Heart right ventricle (tissue), 16 donors: ENCODE data around the gene GLIPR2. TPM values are rescaled to one million over a fixed set of nuclear protein-coding genes. Genes with fewer than 3 reads are reported as not detected.

Experiments used
- ATAC-seq, 8 donors: fragments of 200-7000 bp; cut with Tn5 transposase; one replicate each; pipeline ENCODE4 v1.9.1; 2020; ENCODE audit warnings: mild to moderate bottlenecking in 8 of 8, moderate library complexity in 8 of 8, moderate number of reproducible peaks in 1 of 8
- DNase-seq, 2 donors: peaks; one replicate each; pipeline ENCODE4 v3.0.0-alpha.2; 2020
- H3K27ac ChIP-seq, 10 donors: fragments of 200-600 bp; sonication (generic) in 2 of 10; one replicate each; pipeline versions ENCODE4 v1.5.0 to v1.8.0; 2020 to 2022; ENCODE audit warnings: mild to moderate bottlenecking in 3 of 10
- H3K27me3 ChIP-seq, 7 donors: fragments of 200-600 bp; one replicate each; pipeline ENCODE4 v1.8.0; 2021 to 2022; ENCODE audit warnings: mild to moderate bottlenecking in 2 of 7
- H3K36me3 ChIP-seq, 9 donors: fragments of 200-600 bp; sonication (generic) in 1 of 9; one replicate each; pipeline versions ENCODE4 v1.5.0 to v1.8.0; 2020 to 2022; ENCODE audit warnings: mild to moderate bottlenecking in 2 of 9
- H3K4me1 ChIP-seq, 9 donors: fragments of 200-600 bp; sonication (generic) in 1 of 9; one replicate each; pipeline versions ENCODE4 v1.5.0 to v1.8.0; 2020 to 2022; ENCODE audit warnings: mild to moderate bottlenecking in 4 of 9
- H3K4me3 ChIP-seq, 10 donors: fragments of 200-600 bp; sonication (generic) in 2 of 10; one replicate each; pipeline versions ENCODE4 v1.5.0 to v1.8.0; 2020 to 2022; ENCODE audit warnings: mild to moderate bottlenecking in 7 of 10, moderate library complexity in 2 of 10
- H3K9me3 ChIP-seq, 11 donors: fragments of 200-600 bp in 10 of 11; sonication (generic) in 2 of 11; one replicate each; pipeline versions ENCODE4 v1.5.0 to v1.8.0; 2013 to 2022; ENCODE audit warnings: mild to moderate bottlenecking in 2 of 11, control low read depth in 1 of 11, moderate library complexity in 1 of 11
- CTCF ChIP-seq, 9 donors: fragments of 200-600 bp; sonication (generic) in 2 of 9; IDR thresholded peaks; one replicate each; pipeline versions ENCODE4 v1.5.0 to v1.8.0; 2021 to 2022; ENCODE audit warnings: antibody characterized with exemption in 9 of 9, mild to moderate bottlenecking in 5 of 9, moderate library complexity in 1 of 9
- WGBS, 2 donors: extraction: QIAGEN DNeasy Blood & Tissue Kit; methylation state at CpG; one replicate each; pipeline ENCODE4 v1.1.7; 2013; ENCODE audit warnings: inconsistent platforms in 1 of 2; 5-methylcytosine and 5-hydroxymethylcytosine counted together
- intact Hi-C, 10 donors: fragments of 100-400 bp; cut with DNase I; formaldehyde crosslinking; loops; one replicate each; pipeline versions ENCODE4 v1.11.1 to v1.14.2; 2022
- polyA plus RNA-seq, 2 donors: library from polyadenylated mRNA; stranded (reverse); fragments of 200-250 nt; gene quantifications; one replicate each; pipeline ENCODE4 v1.2.3, GENCODE V29; 2013
- total RNA-seq, 10 donors: library from RNA; stranded (reverse); fragmentation: NEBNext Ultra II Directional in 3 of 10; extraction: Animal tissue kit (Norgen Biotek cat#: 25700) in 3 of 10; gene quantifications; one replicate each; pipeline versions ENCODE4 v1.2.1 to v1.2.4, GENCODE V29; 2021 to 2023
- donor health status: Arrhythmogenic right ventricular cardiomyopathy.
- donor health status: ischemic (EF 13 %, LVEDD 7.1; RV severe dilation, severe dysfunction).
- donor health status: healthy with polysubstance abuse.
- donor health status: DM: no; HTN: yes; CAD: no.
- donor health status: DM: no; HTN: no; CAD: no.
- donor health status: ischemic (EF 25% LVEDD 6.9; RV normal size, moderate dysfunction).
- donor health status: ischemic (EF 25% LVEDD 5.7; RV mildly dilated, moderate dysfunction).
- donor health status: healthy.
- donor health status: DM: yes; HTN: yes; CAD: no.
- donor health status: Ischemic cardiomyopathy.
- donor health status: ischemic (EF 35%, LVEDD 5.7; RV mildly dilated, moderate dysfunction).
- donor health status: nonischemic (EF 11% LVEDD 7.7; RV severe dilation, severe dysfunction).
- donor health status: DM: yes; HTN: yes; CAD: no.
- donor health status: PGD.
- donor health status: ischemic (EF 29% LVEDD 5.4; RV normal size, mild dysfunction).
- donor health status: nonischemic (EF 23%, LVEDD 6.1; RV moderate dilation, normal function).

GLIPR2 gene
- total and polyA plus RNA-seq, 12 donors, result 4.7 to 19.2 (median 7.1) TPM

- no peak for DNase-seq
- Histone ChIP-seq H3K27me3 (no peaks in the 10 kb centered on the region), H3K4me3 (no peak overlapping the region), H3K9me3 (no peaks in the 10 kb centered on the region), H3K4me1 (peaks cover 0 to 8% (median 0%) of the 10 kb centered on the region in 9 donors), H3K27ac (no peak overlapping the region), H3K36me3 (peaks cover 0 to 70% (median 14%) of the 10 kb centered on the region in 9 donors)
- no peak for ATAC-seq
- WGBS, 2 donors, result 94 to 97% methylated on average over 2 of the region's 2 CpGs
- no peak for TF ChIP-seq CTCF (IDR thresholded peaks at IDR 0.05)
- intact Hi-C loops, result no loop called here
Measured at GRCh38 chr9:36110434-36110833, 26.1 kb upstream of the GLIPR2 start.

- H3K4me3 ChIP-seq, result no peak overlapping the region
- no peak overlapping the region for H3K27ac ChIP-seq
- no peaks in the 10 kb centered on the region for H3K9me3 ChIP-seq
- H3K36me3 ChIP-seq, result peaks cover 0 to 82% (median 14%) of the 10 kb centered on the region in 9 donors
- no peak for ATAC-seq
- TF ChIP-seq CTCF (IDR thresholded peaks at IDR 0.05), result no peak
- 87 to 90% methylated on average over 3 of the region's 3 CpGs for WGBS, 2 donors
- DNase-seq, result no peak
- no peaks in the 10 kb centered on the region for H3K27me3 ChIP-seq
- intact Hi-C loops, result no loop called here
- peaks cover 0 to 8% (median 0%) of the 10 kb centered on the region in 9 donors for H3K4me1 ChIP-seq
Measured at GRCh38 chr9:36112516-36112915, 24.0 kb upstream of the GLIPR2 start.

GRCh38 chr9:36113999-36114398, 22.5 kb upstream of the GLIPR2 start:
- DNase-seq (no peak), ATAC-seq (no peak)
- Histone ChIP-seq H3K4me1 (peaks cover 0 to 4% (median 0%) of the 10 kb centered on the region in 9 donors), H3K27me3 (no peaks in the 10 kb centered on the region), H3K27ac (no peak overlapping the region), H3K4me3 (no peak overlapping the region), H3K9me3 (no peaks in the 10 kb centered on the region), H3K36me3 (peaks cover 0 to 83% (median 6%) of the 10 kb centered on the region in 9 donors)
- 83 to 84% methylated on average over 2 of the region's 2 CpGs for WGBS, 2 donors
- intact Hi-C loops, result no loop called here
- TF ChIP-seq CTCF (IDR thresholded peaks at IDR 0.05), result no peak

GRCh38 chr9:36116593-36116992, 19.9 kb upstream of the GLIPR2 start:
- intact Hi-C loops, result no loop called here
- Histone ChIP-seq H3K4me3 (no peak overlapping the region), H3K9me3 (no peaks in the 10 kb centered on the region), H3K4me1 (no peaks in the 10 kb centered on the region), H3K27ac (no peak overlapping the region), H3K27me3 (no peaks in the 10 kb centered on the region), H3K36me3 (peaks cover 0 to 84% (median 0%) of the 10 kb centered on the region in 9 donors)
- no peak for ATAC-seq
- no peak for DNase-seq
- TF ChIP-seq CTCF (IDR thresholded peaks at IDR 0.05), result no peak
- WGBS, 2 donors, result 91 to 95% methylated on average over 3 of the region's 3 CpGs
